PC-3 (cell line): ENCODE data around the gene C1QTNF5.

Experiments
- EZH2 ChIP-seq: fragments of 300-600 bp; sonication (generic); IDR thresholded peaks from one replicate; pipeline ENCODE4 v1.6.1; 2017; ENCODE audit warnings: antibody characterized with exemption, mild to moderate bottlenecking, low read length; ENCODE audit not compliant: unreplicated experiment
- EZH2phosphoT487 ChIP-seq: fragments of 300-600 bp; sonication (generic); IDR thresholded peaks from 2 replicates; pipeline ENCODE4 v1.6.1; 2018; ENCODE audit warnings: mild to moderate bottlenecking, antibody characterized with exemption, low read length, borderline replicate concordance
- TF ChIP-seq, protein P1 (sequence below): fragments of 300-600 bp; sonication (generic); conservative IDR thresholded peaks from 2 replicates; pipeline ENCODE4 v1.5.1; 2017; ENCODE audit warnings: antibody characterized with exemption, low read depth, mild to moderate bottlenecking, low read length

- TF ChIP-seq, protein P1, sequence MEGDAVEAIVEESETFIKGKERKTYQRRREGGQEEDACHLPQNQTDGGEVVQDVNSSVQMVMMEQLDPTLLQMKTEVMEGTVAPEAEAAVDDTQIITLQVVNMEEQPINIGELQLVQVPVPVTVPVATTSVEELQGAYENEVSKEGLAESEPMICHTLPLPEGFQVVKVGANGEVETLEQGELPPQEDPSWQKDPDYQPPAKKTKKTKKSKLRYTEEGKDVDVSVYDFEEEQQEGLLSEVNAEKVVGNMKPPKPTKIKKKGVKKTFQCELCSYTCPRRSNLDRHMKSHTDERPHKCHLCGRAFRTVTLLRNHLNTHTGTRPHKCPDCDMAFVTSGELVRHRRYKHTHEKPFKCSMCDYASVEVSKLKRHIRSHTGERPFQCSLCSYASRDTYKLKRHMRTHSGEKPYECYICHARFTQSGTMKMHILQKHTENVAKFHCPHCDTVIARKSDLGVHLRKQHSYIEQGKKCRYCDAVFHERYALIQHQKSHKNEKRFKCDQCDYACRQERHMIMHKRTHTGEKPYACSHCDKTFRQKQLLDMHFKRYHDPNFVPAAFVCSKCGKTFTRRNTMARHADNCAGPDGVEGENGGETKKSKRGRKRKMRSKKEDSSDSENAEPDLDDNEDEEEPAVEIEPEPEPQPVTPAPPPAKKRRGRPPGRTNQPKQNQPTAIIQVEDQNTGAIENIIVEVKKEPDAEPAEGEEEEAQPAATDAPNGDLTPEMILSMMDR: no peak
- no peak for TF ChIP-seq EZH2
- TF ChIP-seq EZH2phosphoT487: no peak
These were observed 30.5 kb upstream of the C1QTNF5 start for GRCh38 chr11:119371067-119371601.
